SU-DHL-6 (cell line): ENCODE results near the gene FBXO24.

Source experiments
- EZH2phosphoT487 ChIP-seq: fragments of 200-600 bp; sonication (generic), shearing (Covaris generic); conservative IDR thresholded peaks from 2 replicates; pipeline ENCODE4 v1.6.1; 2018; ENCODE audit warnings: mild to moderate bottlenecking, antibody characterized with exemption, low read length, moderate library complexity, mixed read lengths
- TF ChIP-seq, protein P1 (sequence below): fragments of 200-600 bp; sonication (generic); IDR thresholded peaks from one replicate; pipeline ENCODE4 v1.5.1; 2017; ENCODE audit warnings: antibody characterized with exemption, mild to moderate bottlenecking, low read length, moderate library complexity; ENCODE audit not compliant: insufficient read depth, poor library complexity, severe bottlenecking

DNA sequence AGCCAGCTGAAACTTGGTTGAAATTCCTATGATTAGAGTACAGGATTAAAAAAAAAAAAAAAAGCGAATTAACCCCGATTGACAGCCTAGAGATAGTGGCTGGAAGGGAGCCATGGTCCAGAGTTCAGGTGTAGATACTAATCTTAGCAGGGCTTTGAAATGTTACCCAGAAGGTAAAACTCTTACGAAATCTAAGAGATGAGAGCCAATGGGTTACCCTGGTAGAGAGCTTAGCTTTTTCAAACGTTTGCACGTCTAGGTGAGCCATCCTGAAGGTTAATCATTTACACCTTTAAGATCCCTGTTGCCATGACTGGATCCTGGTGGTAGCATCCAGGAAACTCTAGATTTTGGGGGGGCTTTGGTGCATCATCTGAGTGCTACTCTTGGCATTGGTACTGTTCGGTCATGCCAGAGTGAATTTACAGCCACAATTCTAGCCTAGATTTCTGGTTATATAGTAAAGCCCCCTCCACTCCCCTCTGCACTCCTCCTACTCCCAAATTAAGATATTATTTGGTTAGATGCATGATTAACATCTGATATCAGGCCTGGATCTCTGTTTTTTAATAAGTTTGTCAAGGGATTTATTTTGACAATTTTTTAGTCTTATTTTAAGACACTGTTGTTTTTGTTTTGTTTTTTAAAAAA, 45.9 kb upstream of the FBXO24 start:
- TF ChIP-seq, protein P1, sequence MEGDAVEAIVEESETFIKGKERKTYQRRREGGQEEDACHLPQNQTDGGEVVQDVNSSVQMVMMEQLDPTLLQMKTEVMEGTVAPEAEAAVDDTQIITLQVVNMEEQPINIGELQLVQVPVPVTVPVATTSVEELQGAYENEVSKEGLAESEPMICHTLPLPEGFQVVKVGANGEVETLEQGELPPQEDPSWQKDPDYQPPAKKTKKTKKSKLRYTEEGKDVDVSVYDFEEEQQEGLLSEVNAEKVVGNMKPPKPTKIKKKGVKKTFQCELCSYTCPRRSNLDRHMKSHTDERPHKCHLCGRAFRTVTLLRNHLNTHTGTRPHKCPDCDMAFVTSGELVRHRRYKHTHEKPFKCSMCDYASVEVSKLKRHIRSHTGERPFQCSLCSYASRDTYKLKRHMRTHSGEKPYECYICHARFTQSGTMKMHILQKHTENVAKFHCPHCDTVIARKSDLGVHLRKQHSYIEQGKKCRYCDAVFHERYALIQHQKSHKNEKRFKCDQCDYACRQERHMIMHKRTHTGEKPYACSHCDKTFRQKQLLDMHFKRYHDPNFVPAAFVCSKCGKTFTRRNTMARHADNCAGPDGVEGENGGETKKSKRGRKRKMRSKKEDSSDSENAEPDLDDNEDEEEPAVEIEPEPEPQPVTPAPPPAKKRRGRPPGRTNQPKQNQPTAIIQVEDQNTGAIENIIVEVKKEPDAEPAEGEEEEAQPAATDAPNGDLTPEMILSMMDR: no peak
- TF ChIP-seq EZH2phosphoT487: no peak
